ENCODE data around the gene DAD1. TPM values are rescaled to one million over a fixed set of nuclear protein-coding genes. Genes with fewer than 3 reads are reported as not detected.

DAD1 gene
- total and polyA plus RNA-seq, 2 of the 8 experiments (the other 6 are each of a cell fraction or from before 2014, with no cell fraction given) = 131 to 440 TPM

- WGBS, 2 experiments (ENCODE audit: extremely low coverage in 1 of 2, insufficient coverage in 1 of 2, insufficient read length in 1 of 2, insufficient replicate concordance in 2 of 2, low coverage in 1 of 2, low lambda C conversion rate in 2 of 2, missing lambda C conversion rate in 1 of 2) = 74% methylated on average over 2 of the region's 2 CpGs; no CpG with 5 or more reads in 1 of the 2 experiments
- Histone ChIP-seq H2AFZ (ENCODE audit: low read length) (no peak overlapping the region), H2BK120ac (replicated peaks; ENCODE audit: low read depth, low read length) (no peak overlapping the region), H4K5ac (ENCODE audit: insufficient read length, low read depth, low read length) (no peak overlapping the region), H3K9me3 (ENCODE audit: insufficient read depth in 2 of 2, low read depth in 1 of 2, low read length in 1 of 2) (no peaks in the 10 kb centered on the region), H2BK15ac (ENCODE audit: low read length) (no peak overlapping the region), H3K4me1 (replicated peaks in 1 of 4; ENCODE audit: control insufficient read depth in 3 of 4, insufficient read depth in 4 of 4, low read length in 3 of 4) (no peaks in the 10 kb centered on the region), H2AK5ac (ENCODE audit: low read depth, low read length) (no peak overlapping the region), H3K9ac (replicated peaks in 1 of 4; ENCODE audit: extremely low read depth in 1 of 4, low read depth in 3 of 4, low read length in 3 of 4) (no peak overlapping the region), H4K91ac (replicated peaks; ENCODE audit: insufficient read length, low read length) (no peak overlapping the region), H3K23ac (ENCODE audit: insufficient read length) (no peak overlapping the region), H2BK12ac (ENCODE audit: low read depth, low read length) (no peak overlapping the region), H3K36me3 (ENCODE audit: control insufficient read depth in 2 of 4, insufficient read depth in 4 of 4, low read length in 3 of 4) (no peaks in the 10 kb centered on the region), H3K56ac (replicated peaks; ENCODE audit: insufficient read length, low read depth, low read length) (no peak overlapping the region), H3K4me2 (ENCODE audit: insufficient read depth in 1 of 2, low read depth in 2 of 2, low read length in 2 of 2) (no peak overlapping the region), H3K27ac (ENCODE audit: low read depth, low read length) (no peak overlapping the region), H3K79me2 (ENCODE audit: control insufficient read depth in 1 of 2, insufficient read depth in 2 of 2, low read length in 2 of 2) (no peaks in the 10 kb centered on the region), H3K4ac (replicated peaks; ENCODE audit: insufficient read length, low read depth, low read length) (no peak overlapping the region), H3K23me2 (ENCODE audit: low read depth, low read length) (no peaks in the 10 kb centered on the region), H3K27me3 (replicated peaks in 1 of 4; ENCODE audit: control insufficient read depth in 3 of 4, extremely low read depth in 1 of 4, insufficient read depth in 3 of 4, low read length in 3 of 4) (no peaks in the 10 kb centered on the region; a peak in 1 of 7 replicates), H3K79me1 (ENCODE audit: low read depth, low read length) (no peaks in the 10 kb centered on the region), H2BK5ac (ENCODE audit: low read depth, low read length) (no peak overlapping the region), H3K14ac (ENCODE audit: insufficient read length) (no peak overlapping the region), H3K4me3 (ENCODE audit: extremely low read depth in 1 of 4, insufficient read depth in 2 of 4, low read depth in 3 of 4, low read length in 4 of 4) (no peak overlapping the region), H4K8ac (ENCODE audit: extremely low read depth, insufficient read depth, low read length) (no peak overlapping the region), H4K20me1 (replicated peaks in 1 of 2; ENCODE audit: control insufficient read depth in 1 of 2, insufficient read depth in 2 of 2, low read length in 2 of 2) (no peaks in the 10 kb centered on the region), H2BK20ac (ENCODE audit: low read length) (no peak overlapping the region), H3K18ac (ENCODE audit: extremely low read depth, low read length) (no peak overlapping the region)
- ChIA-PET POLR2A (ENCODE audit: partially characterized antibody) (interaction anchor here (1.3 kb wide), 1 partner anchor 13 kb away, joined by 3 read pairs; no protein-coding TSS in a partner anchor), CTCF (ENCODE audit: partially characterized antibody) (interaction anchor here (0.6 to 2.2 kb wide), 5 partner anchors 10 to 240 kb away, joined by 3 to 8 read pairs (median 3); no protein-coding TSS in a partner anchor)
- DNase-seq (ENCODE audit: low read depth in 1 of 2, low spot score in 2 of 2) (no peak), FAIRE-seq (no peak)
- TF ChIP-seq POU5F1 (IDR thresholded peaks at IDR 0.05; ENCODE audit: low read depth, low read length) (no peak), BCL11A (IDR thresholded peaks at IDR 0.05; ENCODE audit: low read depth in 2 of 2, low read length in 2 of 2) (no peak), SIN3A (conservative IDR thresholded peaks at IDR 0.05 in 1 of 2, IDR thresholded peaks at IDR 0.05 in 1 of 2; ENCODE audit: low read depth in 1 of 2, low read length in 2 of 2) (no peak), FOSL1 (IDR thresholded peaks at IDR 0.05; ENCODE audit: insufficient read depth, low read depth, low read length) (no peak), CBX5 (IDR thresholded peaks at IDR 0.05; ENCODE audit: low read depth, low read length) (no peak), MAX (IDR thresholded peaks at IDR 0.05) (no peak), JUND (IDR thresholded peaks at IDR 0.05; ENCODE audit: low read length) (no peak), YY1 (IDR thresholded peaks at IDR 0.05; ENCODE audit: low read depth, low read length) (no peak), KDM5A (IDR thresholded peaks at IDR 0.05; ENCODE audit: low read length) (no peak), CREB1 (IDR thresholded peaks at IDR 0.05) (no peak), EZH2 (IDR thresholded peaks at IDR 0.05; ENCODE audit: low read depth, low read length, severe bottlenecking) (no peak), NANOG (IDR thresholded peaks at IDR 0.05; ENCODE audit: insufficient read depth, low read depth, low read length, poor library complexity, severe bottlenecking) (no peak), HDAC6 (IDR thresholded peaks at IDR 0.05; ENCODE audit: low read depth, low read length) (no peak), PHF8 (conservative IDR thresholded peaks at IDR 0.05; ENCODE audit: low read depth, low read length) (no peak)
These were observed 71.0 kb downstream of the DAD1 start for GRCh38 chr14:22518073-22518472.
